ENCODE results near the gene RPL39.
"Not testable (repeated sequence)": the region's sequence is repeated elsewhere in the genome, so short reads cannot be mapped to it uniquely, and the experiment has no call there.

The RPL39 gene

DNA sequence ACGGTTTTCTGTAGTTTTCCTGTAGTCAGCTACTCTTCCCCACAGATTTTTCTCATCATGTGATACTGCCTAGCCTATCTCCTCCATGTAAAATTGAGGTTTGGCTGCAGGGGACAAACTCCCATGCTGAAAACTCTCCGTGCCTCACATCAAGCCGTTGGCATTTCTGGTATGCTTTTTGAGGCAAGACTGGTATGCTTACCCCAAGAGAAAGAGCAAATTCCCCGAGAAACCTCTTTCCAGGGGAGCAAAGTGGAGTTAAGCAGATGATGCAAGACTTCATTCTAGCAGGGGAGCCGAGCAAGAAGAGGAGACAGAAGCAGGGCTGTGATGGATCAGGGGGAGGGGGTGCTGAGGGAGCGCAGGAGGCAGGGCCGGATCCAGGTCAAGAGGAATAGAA, 28.2 kb downstream of the RPL39 start:
- peak; percentile 67 for DNase-seq (ENCODE audit: low spot score)

DNA sequence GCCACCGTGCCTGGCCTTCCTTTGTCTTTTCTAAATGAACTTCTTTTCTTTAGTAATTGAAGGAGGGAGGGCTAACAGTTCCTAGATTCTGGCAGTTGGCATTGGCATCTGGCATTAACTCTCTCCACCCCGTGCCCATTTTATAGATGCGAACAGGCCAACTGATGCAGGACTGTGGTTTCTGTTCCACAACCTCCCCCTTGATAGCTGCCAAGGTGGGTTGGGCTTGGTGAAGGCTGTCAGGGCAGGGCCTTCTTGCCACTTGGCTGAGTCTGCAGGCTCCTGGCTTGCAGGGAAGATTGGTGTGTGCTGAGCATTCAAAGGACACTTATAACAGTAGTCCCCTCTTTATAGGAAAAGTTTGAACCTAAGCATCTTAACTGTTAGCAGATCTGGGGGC, 28.7 kb downstream of the RPL39 start:
- DNase-seq (ENCODE audit: low spot score), result no peak

- no peak for DNase-seq (ENCODE audit: low spot score)
Measured at GRCh38 chrX:119760026-119760877, 31.2 kb downstream of the RPL39 start.

DNA sequence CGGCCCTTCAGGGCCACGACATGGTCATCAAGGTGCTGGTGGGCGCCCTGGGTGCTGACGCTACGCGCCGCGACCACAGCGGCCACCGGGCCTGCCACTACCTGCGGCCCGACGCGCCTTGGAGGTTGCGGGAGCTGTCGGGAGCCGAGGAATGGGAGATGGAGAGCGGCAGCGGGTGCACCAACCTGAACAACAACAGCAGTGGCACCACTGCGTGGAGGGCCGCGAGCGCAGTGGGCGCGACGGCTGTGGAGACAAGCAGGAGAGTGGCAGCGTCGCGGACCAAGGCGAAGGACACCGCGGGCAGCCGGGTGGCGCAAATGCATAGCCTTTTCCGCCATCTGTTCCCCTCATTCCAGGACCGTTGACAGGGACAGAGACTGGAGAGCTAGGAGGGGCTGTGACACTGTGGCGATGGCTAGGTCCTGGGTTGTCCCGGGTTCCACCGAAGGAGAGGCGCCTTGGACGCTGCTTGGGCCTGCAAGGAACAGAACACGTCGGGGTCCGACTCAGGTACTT, 32.1 kb downstream of the RPL39 start:
- no peak for DNase-seq (ENCODE audit: low spot score)

GRCh38 chrX:119758731-119759247, 32.6 kb downstream of the RPL39 start:
- DNase-seq (ENCODE audit: low spot score), result no peak

- DNase-seq (ENCODE audit: low spot score), result no peak
Measured at GRCh38 chrX:119757979-119758730, 33.3 kb downstream of the RPL39 start, which contains the start of gene SOWAHD. Gene SOWAHD (plus strand): TSS chrX:119758588. CDS start chrX:119758668, 80 bp downstream.

GRCh38 chrX:119757646-119757978, 33.8 kb downstream of the RPL39 start:
- DNase-seq (ENCODE audit: low spot score), result no peak

DNA sequence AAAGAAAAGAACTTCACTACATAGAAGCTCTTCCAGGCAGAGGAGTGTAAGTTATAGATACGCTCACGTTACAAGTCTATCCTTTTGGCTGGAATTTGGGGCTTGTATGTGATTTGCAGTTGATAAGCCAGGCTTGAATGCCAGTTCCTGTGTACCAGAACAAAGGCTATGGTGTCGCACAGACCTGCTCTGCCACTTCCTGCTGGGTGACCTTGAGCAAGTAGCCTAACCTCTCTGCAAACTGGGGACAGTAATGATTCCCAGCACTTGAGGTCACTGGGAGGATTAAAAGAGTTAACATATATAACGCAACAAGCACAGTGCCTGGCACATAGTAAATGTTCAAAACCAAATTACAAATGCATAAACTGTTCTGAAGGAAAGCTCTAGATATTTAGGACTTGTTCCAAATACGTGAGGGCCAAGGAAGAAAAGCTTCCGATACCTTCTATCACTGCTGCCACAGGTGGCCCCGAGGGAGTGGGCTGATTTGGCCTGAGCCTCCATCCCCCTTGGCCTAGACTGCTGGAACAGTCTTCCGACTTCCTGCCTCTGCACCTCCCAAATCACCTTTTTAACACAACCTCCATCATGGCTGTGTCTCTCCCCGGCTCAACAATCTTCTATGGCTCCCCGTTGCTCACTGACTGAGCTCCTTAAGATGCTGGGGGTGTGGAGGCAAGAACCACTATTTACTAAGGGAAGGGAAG, 34.3 kb downstream of the RPL39 start:
- no peak for DNase-seq (ENCODE audit: low spot score)

DNA sequence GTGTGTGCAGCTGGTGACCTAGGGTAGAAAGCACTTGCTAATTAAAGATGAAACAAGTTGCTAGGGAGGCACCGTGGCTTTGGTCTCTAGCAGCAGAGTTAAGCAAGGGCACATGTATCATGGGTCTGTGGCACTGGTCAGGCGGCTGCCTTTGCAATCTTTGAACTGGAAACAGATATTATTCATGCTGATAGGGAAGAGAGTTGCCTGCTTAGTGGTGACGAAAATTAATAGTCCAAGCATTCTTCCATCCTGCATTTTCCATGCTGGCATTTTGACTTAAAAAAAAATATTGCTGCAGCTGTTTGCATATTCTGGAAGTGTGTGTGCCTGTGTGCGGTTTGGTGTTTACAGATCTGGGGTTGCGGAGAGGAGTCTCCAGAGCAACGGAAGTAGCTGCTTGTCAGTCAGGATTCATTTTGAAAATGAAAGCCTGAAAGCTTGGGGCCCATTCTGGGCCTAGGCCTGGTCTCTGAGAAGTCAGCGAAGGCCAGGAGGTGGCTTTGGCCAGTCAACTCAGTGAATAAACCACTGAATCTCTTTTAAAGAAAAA, 35.4 kb downstream of the RPL39 start:
- DNase-seq (ENCODE audit: low spot score), result no peak

- no peak for DNase-seq (ENCODE audit: low spot score)
Measured at GRCh38 chrX:119753639-119754257, 37.7 kb downstream of the RPL39 start.

DNA sequence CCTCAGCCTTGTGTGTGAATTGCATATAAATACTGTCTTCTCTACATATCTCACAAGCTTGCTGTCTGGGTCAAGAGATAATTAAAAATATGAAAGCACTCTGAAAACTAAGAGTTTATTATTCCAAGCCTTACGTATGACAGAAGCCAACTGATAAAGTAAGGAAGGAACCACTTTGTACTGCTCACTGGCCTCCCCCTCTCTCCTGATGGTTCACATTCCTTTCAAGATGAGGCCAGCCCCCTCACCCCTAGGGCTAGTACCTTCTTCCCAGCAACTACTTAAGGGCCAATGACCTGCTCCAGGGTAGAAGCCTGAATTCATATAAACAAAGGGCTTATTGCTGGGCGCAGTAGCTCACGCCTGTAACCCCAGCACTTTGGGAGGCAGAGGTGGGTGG, 38.4 kb downstream of the RPL39 start:
- DNase-seq (ENCODE audit: low spot score), result no peak

DNA sequence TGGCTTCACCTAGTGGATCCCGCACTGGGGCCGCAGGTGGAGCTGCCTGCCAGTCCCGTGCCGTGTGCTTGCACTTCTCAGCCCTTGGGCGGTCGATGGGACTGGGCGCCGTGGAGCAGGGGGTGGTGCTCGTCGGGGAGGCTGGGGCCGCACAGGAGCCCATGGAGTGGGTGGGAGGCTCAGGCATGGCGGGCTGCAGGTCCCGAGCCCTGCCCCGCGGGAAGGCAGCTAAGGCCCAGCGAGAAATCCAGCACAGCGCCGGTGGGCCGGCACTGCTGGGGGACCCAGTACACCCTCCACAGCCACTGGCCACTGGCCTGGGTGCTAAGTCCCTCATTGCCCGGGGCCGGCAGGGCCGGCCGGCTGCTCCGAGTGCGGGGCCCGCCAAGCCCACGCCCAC, 40.7 kb downstream of the RPL39 start:
- DNase-seq (ENCODE audit: low spot score), result not testable (repeated sequence)

DNA sequence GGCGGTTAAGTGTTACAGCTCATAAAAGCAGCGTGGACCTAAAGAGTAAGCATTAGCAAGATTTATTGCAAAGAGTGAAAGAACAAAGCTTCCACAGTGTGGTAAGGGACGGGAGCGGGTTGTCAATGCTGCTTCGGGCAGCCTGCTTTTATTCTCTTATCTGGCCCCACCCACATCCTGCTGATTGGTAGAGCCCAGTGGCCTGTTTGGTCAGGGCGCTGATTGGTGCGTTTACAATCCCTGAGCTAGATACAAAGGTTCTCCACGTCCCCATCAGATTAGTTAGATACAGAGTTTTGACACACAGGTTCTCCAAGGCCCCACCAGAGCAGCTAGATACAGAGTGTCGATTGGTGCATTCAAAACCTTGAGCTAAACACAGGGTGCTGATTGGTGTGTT, 41.3 kb downstream of the RPL39 start:
- not testable (repeated sequence) for DNase-seq (ENCODE audit: low spot score)

- no peak for DNase-seq (ENCODE audit: low spot score)
Measured at GRCh38 chrX:119745283-119745848, 46.1 kb downstream of the RPL39 start.

DNA sequence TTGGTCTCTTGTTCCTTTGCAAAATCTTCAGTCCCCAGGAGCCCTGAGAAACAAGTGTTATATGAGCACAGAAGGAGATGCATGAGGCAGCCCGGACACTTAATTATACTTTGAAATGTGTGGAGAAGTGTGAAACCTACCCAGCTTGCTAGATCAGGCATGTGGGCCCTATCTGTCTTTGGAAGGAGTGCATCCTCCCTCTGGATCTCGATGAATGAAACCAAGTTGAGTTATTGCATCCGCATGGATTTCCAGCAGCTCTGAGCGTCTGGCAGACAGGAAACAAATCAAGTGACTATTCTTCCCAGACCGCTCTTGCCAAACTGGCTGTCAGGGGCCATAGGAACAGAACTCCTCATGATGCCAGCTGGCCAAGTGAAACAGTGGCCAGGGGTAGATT, 52.7 kb downstream of the RPL39 start:
- no peak for DNase-seq (ENCODE audit: low spot score)
